OCI-LY7 (cell line): ENCODE measurements around the gene HS3ST2.

ENCODE experiments used
- EZH2phosphoT487 ChIP-seq: fragments of 200-600 bp; sonication (generic); IDR thresholded peaks from 2 replicates; pipeline ENCODE4 v1.6.1; 2018; ENCODE audit warnings: low read depth, borderline replicate concordance, mild to moderate bottlenecking, mixed run types, antibody characterized with exemption, low read length, moderate library complexity, mixed read lengths
- TF ChIP-seq, protein P1 (sequence below): fragments of 200-600 bp; sonication (generic); conservative IDR thresholded peaks from 2 replicates; pipeline ENCODE4 v1.5.1; 2014; ENCODE audit warnings: mild to moderate bottlenecking, antibody characterized with exemption, low read length, moderate library complexity, mixed read lengths

- TF ChIP-seq, protein P1, sequence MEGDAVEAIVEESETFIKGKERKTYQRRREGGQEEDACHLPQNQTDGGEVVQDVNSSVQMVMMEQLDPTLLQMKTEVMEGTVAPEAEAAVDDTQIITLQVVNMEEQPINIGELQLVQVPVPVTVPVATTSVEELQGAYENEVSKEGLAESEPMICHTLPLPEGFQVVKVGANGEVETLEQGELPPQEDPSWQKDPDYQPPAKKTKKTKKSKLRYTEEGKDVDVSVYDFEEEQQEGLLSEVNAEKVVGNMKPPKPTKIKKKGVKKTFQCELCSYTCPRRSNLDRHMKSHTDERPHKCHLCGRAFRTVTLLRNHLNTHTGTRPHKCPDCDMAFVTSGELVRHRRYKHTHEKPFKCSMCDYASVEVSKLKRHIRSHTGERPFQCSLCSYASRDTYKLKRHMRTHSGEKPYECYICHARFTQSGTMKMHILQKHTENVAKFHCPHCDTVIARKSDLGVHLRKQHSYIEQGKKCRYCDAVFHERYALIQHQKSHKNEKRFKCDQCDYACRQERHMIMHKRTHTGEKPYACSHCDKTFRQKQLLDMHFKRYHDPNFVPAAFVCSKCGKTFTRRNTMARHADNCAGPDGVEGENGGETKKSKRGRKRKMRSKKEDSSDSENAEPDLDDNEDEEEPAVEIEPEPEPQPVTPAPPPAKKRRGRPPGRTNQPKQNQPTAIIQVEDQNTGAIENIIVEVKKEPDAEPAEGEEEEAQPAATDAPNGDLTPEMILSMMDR = no peak
- no peak for TF ChIP-seq EZH2phosphoT487
Observed at GRCh38 chr16:22805326-22805725, 8.6 kb upstream of the HS3ST2 start.
